Measurements from ENCODE around the gene DCST1.

The DCST1 gene

DNA sequence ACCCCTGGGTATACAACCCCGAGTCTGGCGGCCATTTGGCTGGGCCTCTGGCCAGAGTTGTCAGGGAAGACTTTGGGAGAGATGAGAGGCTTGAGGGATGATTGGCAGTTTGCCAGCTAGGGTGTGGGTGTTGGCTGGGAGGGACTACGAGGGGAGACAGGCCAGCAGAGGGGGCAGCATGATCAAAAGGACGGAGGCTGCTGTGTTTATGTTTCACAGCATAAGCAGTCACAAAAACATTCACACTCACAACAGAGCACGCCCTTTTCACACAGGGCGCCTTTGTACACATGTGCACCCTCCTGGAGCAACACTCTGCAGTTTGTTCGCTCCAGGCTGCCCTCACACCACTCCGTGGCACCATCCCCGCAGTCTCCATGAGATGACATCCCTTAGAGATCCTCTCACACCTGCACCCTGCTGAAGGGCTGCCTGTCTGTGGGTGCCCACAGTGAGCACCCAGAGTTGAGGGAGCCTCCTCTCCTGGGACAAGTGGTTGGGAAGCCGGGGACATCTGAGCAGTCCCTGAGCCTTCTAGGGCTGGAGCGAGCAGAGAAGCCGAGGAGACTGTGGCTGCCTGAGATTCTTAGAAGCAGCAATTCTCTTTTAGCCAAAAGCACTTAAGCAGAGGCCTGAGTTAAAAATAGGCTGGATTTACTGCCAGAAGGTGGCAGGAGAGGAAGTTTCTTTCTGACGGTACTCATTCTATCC is 60.4 kb downstream of the DCST1 start:
- no peak for DNase-seq

DNA sequence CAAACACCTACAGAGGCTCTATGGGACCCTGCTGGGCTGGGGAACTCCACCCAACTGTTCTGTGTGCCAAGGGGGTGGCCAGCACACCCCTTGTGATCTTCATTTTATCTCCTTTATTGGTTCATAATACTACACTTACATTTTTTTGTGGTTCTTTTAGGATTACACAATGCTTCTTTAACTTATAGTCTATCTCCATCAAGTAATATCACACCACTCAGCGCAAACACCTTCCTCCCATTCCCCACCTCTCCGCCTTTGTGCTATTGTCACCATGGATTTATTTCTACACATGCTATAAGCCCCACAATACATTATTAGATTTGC is 61.0 kb downstream of the DCST1 start:
- no peak for DNase-seq

DNA sequence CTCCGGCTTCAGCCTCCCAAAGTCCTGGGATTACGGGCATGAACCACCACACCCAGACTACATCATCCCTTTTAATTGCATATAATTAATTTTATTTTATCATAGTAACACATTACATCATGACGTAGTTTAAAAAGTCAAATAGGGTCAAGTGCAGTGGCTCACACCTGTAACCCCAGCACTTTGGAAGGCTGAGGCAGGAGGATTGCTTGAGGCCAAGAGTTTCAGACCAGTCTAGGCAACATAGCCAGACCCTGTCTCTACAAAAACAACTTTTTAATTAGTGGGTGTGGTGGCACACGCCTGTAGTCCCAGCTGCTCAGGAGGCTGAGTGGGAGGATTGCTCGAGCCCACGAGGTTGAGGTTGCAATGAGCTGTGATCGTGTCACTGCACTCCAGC is 65.7 kb downstream of the DCST1 start:
- DNase-seq: no peak
